A673 (cell line): ENCODE data around the gene MAD2L2. TPM values are rescaled to one million over a fixed set of nuclear protein-coding genes. Genes with fewer than 3 reads are reported as not detected.

Experiments
- BruUV-seq: library from RNA; stranded (reverse); fragments of 400-500 nt; replicated peaks from 2 replicates; lab custom pipeline; 2021; lab: Mats Ljungman, UMichigan
- CTCF ChIA-PET: fragments of 300-600 bp; sonication (Branson Sonifier 250); formaldehyde crosslinking; loops from one replicate; lab custom pipeline; 2022; ENCODE audit warnings: antibody characterized with exemption; lab: Charles Lee
- POLR2A ChIA-PET: fragments of 300-600 bp; sonication (Branson Sonifier 250); formaldehyde crosslinking; loops from one replicate; lab custom pipeline; 2022; ENCODE audit warnings: antibody characterized with exemption; ENCODE audit not compliant: low non-redundant PET; lab: Charles Lee
- DNase-seq: peaks from one replicate; pipeline ENCODE4 v3.0.0-alpha.2; 2015; ENCODE audit warnings: low spot score
- H3K27ac ChIP-seq: fragments of 200-600 bp; sonication (generic); 2 replicates; pipeline ENCODE4 v1.5.1; 2016; ENCODE audit warnings: mixed run types, low read depth, mild to moderate bottlenecking, mixed read lengths, antibody characterized with exemption, low read length; ENCODE audit not compliant: poor library complexity, severe bottlenecking
- H3K27me3 ChIP-seq: fragments of 200-600 bp; sonication (generic); replicated peaks from 2 replicates; pipeline ENCODE4 v1.6.1; 2017; ENCODE audit warnings: mixed run types, low read depth, mild to moderate bottlenecking, mixed read lengths, antibody characterized with exemption, low read length; ENCODE audit not compliant: insufficient read depth, poor library complexity
- H3K36me3 ChIP-seq: fragments of 200-600 bp; sonication (generic); 2 replicates; pipeline ENCODE4 v1.6.1; 2016; ENCODE audit warnings: mixed run types, mild to moderate bottlenecking, mixed read lengths, antibody characterized with exemption, low read length; ENCODE audit not compliant: insufficient read depth, poor library complexity, severe bottlenecking
- H3K4me1 ChIP-seq: fragments of 200-600 bp; sonication (generic); 2 replicates; pipeline ENCODE4 v1.6.1; 2017; ENCODE audit warnings: mixed run types, mild to moderate bottlenecking, mixed read lengths, antibody characterized with exemption, low read length; ENCODE audit not compliant: insufficient read depth, poor library complexity, severe bottlenecking
- H3K4me3 ChIP-seq: fragments of 200-600 bp; sonication (generic); 2 replicates; pipeline ENCODE4 v1.5.1; 2016; ENCODE audit warnings: low read depth, mixed run types, mild to moderate bottlenecking, mixed read lengths, low read length; ENCODE audit not compliant: poor library complexity, severe bottlenecking
- H3K9me3 ChIP-seq: fragments of 200-600 bp; sonication (generic); 2 replicates; pipeline ENCODE4 v1.6.1; 2016; ENCODE audit warnings: mixed run types, low read depth, mild to moderate bottlenecking, mixed read lengths, antibody characterized with exemption, low read length; ENCODE audit not compliant: poor library complexity, severe bottlenecking
- CTCF ChIP-seq: fragments of 300-800, 200-600 bp; sonication (generic); conservative IDR thresholded peaks from 2 replicates; pipeline ENCODE4 v1.5.1; 2017; ENCODE audit warnings: low read depth, mild to moderate bottlenecking, antibody characterized with exemption, low read length, moderate library complexity, mixed read lengths
- EZH2 ChIP-seq: fragments of 200-600 bp; sonication (generic); IDR thresholded peaks from 2 replicates; pipeline ENCODE4 v1.6.1; 2017; ENCODE audit warnings: borderline replicate concordance, low read depth, mild to moderate bottlenecking, mixed read lengths, antibody characterized with exemption, low read length; ENCODE audit not compliant: poor library complexity, severe bottlenecking
- intact Hi-C: fragments of 100-400 bp; cut with micrococcal nuclease; formaldehyde crosslinking; loops from one replicate; pipeline ENCODE4 v1.10.0; 2022; ENCODE audit not compliant: unreplicated experiment
- total RNA-seq: library from RNA; stranded (reverse); gene quantifications from 2 replicates; pipeline ENCODE4 v1.2.3, GENCODE V29; 2021

Gene MAD2L2
- total RNA-seq, 1 experiment from 2014 or later, result 134 TPM

GRCh38 chr1:11727119-11727518 lies 46.2 kb upstream of the MAD2L2 start:
- Histone ChIP-seq H3K4me1 (peaks cover 29% of the 10 kb centered on the region), H3K9me3 (no peaks in the 10 kb centered on the region), H3K27ac (no peak overlapping the region), H3K4me3 (no peak overlapping the region), H3K27me3 (no peaks in the 10 kb centered on the region), H3K36me3 (no peaks in the 10 kb centered on the region)
- CTCF ChIA-PET, result interaction anchor here (0.6 kb wide), 1 partner anchor 16 kb away, joined by 7 read pairs; no protein-coding TSS in a partner anchor
- POLR2A ChIA-PET, result no interaction called here
- BruUV-seq, result no TSS peak
- no peak for DNase-seq
- TF ChIP-seq EZH2, result no peak
- no peak for TF ChIP-seq CTCF
- intact Hi-C loops, result no loop called here

GRCh38 chr1:11725616-11726015 lies 44.7 kb upstream of the MAD2L2 start:
- DNase-seq, result no peak
- ChIA-PET POLR2A (no interaction called here), CTCF (no interaction called here)
- no peak overlapping the region for H3K27ac ChIP-seq
- no peak overlapping the region for H3K4me3 ChIP-seq
- H3K9me3 ChIP-seq, result no peaks in the 10 kb centered on the region
- no peaks in the 10 kb centered on the region for H3K36me3 ChIP-seq
- intact Hi-C loops, result no loop called here
- TF ChIP-seq CTCF (no peak), EZH2 (no peak)
- no TSS peak for BruUV-seq
- no peaks in the 10 kb centered on the region for H3K27me3 ChIP-seq
- H3K4me1 ChIP-seq, result peaks cover 14% of the 10 kb centered on the region

GRCh38 chr1:11722538-11722937 lies 41.6 kb upstream of the MAD2L2 start:
- H3K4me3 ChIP-seq, result no peak overlapping the region
- DNase-seq, result no peak
- no peaks in the 10 kb centered on the region for H3K9me3 ChIP-seq
- H3K27me3 ChIP-seq, result no peaks in the 10 kb centered on the region
- BruUV-seq, result no TSS peak
- H3K4me1 ChIP-seq, result no peaks in the 10 kb centered on the region
- intact Hi-C loops, result no loop called here
- TF ChIP-seq CTCF (no peak), EZH2 (no peak)
- POLR2A ChIA-PET, result no interaction called here
- H3K27ac ChIP-seq, result no peak overlapping the region
- CTCF ChIA-PET, result interaction anchor here (0.6 kb wide), 1 partner anchor 15 kb away, joined by 3 read pairs; no protein-coding TSS in a partner anchor
- H3K36me3 ChIP-seq, result no peaks in the 10 kb centered on the region
